Measurements from ENCODE around the gene EMP1.

GRCh38 chr12:13169272-13169671, 27.3 kb upstream of the EMP1 start:
- TF ChIP-seq POLR2A (IDR thresholded peaks at IDR 0.05; ENCODE audit: low read depth, low read length) (no peak), SPI1 (IDR thresholded peaks at IDR 0.05; ENCODE audit: low read depth, low read length) (no peak), POLR2AphosphoS5 (IDR thresholded peaks at IDR 0.05; ENCODE audit: low read depth, low read length) (no peak)

All from GM12891 (cell line).